Endothelial cell of umbilical vein (primary cell): ENCODE results near the gene KRTAP22-1.

Experiments used
- EZH2 ChIP-seq: IDR thresholded peaks from 2 replicates; pipeline ENCODE4 v1.6.1; 2012; ENCODE audit warnings: borderline replicate concordance, low read depth, mild to moderate bottlenecking, moderate library complexity, low read length, inconsistent platforms; ENCODE audit not compliant: severe bottlenecking
- POLR2A ChIP-seq: IDR thresholded peaks from 2 replicates; pipeline ENCODE4 v1.6.1; 2012; ENCODE audit warnings: low read depth, mild to moderate bottlenecking, control low read depth, low read length
- TF ChIP-seq, protein P1 (sequence below), 2 donors: IDR thresholded peaks; 1 replicate in 1 of 2; 2 replicates in 1 of 2; pipeline ENCODE4 v1.5.1; 2011; ENCODE audit warnings: low read length in 2 of 2, mild to moderate bottlenecking in 2 of 2, moderate library complexity in 2 of 2, control low read depth in 1 of 2, inconsistent platforms in 1 of 2, low read depth in 1 of 2; ENCODE audit not compliant: insufficient read depth in 1 of 2; ENCODE audit errors: extremely low read depth in 1 of 2
- TF ChIP-seq, protein P2 (sequence below): IDR thresholded peaks from 2 replicates; pipeline ENCODE4 v1.6.1; 2011; ENCODE audit not compliant: insufficient read depth, insufficient read length

DNA sequence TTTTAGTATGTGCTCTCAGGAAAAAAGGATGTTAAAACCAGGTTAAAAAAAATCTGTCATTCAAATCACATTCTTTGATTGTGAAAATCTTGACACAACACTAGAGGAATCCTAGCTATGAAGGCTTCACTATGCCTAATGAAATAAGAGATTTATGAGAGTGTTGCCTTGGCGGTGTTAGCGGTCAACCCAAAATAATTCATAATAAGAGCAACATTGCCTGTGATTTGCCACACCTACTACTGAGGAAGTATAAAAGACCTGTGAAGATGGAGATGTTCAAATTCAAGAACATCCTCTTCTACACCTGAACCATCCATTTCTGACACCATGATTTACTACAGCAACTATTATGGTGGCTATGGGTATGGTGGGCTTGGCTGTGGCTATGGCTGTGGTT, 15.2 kb downstream of the KRTAP22-1 start, which contains the start of gene KRTAP20-1:
- TF ChIP-seq, protein P1, sequence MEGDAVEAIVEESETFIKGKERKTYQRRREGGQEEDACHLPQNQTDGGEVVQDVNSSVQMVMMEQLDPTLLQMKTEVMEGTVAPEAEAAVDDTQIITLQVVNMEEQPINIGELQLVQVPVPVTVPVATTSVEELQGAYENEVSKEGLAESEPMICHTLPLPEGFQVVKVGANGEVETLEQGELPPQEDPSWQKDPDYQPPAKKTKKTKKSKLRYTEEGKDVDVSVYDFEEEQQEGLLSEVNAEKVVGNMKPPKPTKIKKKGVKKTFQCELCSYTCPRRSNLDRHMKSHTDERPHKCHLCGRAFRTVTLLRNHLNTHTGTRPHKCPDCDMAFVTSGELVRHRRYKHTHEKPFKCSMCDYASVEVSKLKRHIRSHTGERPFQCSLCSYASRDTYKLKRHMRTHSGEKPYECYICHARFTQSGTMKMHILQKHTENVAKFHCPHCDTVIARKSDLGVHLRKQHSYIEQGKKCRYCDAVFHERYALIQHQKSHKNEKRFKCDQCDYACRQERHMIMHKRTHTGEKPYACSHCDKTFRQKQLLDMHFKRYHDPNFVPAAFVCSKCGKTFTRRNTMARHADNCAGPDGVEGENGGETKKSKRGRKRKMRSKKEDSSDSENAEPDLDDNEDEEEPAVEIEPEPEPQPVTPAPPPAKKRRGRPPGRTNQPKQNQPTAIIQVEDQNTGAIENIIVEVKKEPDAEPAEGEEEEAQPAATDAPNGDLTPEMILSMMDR (IDR thresholded peaks at IDR 0.05; ENCODE audit: extremely low read depth in 1 of 2, insufficient read depth in 1 of 2, low read depth in 1 of 2, low read length in 2 of 2) = no peak
- TF ChIP-seq POLR2A = no peak
- TF ChIP-seq, protein P2, sequence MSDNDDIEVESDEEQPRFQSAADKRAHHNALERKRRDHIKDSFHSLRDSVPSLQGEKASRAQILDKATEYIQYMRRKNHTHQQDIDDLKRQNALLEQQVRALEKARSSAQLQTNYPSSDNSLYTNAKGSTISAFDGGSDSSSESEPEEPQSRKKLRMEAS = no peak
- TF ChIP-seq EZH2 = no peak
